Measurements from ENCODE around the gene DRD4. TPM values are rescaled to one million over a fixed set of nuclear protein-coding genes. Genes with fewer than 3 reads are reported as not detected.

DRD4 gene
- polyA plus RNA-seq, 3 donors = 0.13 TPM; not detected in 2

GRCh38 chr11:620935-621814 is 15.9 kb upstream of the DRD4 start:
- no peak overlapping the region for H3K9ac ChIP-seq (ENCODE audit: insufficient read depth, low read length, poor library complexity, severe bottlenecking)
- H3K27me3 ChIP-seq (ENCODE audit: control insufficient read depth in 2 of 2, insufficient read depth in 2 of 2, low read length in 2 of 2) = peaks cover 0 to 12% of the 10 kb centered on the region in 2 donors
- TF ChIP-seq CTCF (IDR thresholded peaks at IDR 0.05) = no peak
- no peak overlapping the region for H3K4me3 ChIP-seq (replicated peaks in 1 of 3; ENCODE audit: low read depth in 2 of 3, low read length in 3 of 3)
- H3K4me1 Mint-ChIP-seq = peaks cover 27% of the 10 kb centered on the region
- H3K4me3 Mint-ChIP-seq = no peak overlapping the region
- peaks cover 3% of the 10 kb centered on the region for H4K20me1 ChIP-seq (ENCODE audit: insufficient read depth, low read length)
- no peak overlapping the region for H3K27ac ChIP-seq (ENCODE audit: low read depth in 1 of 2, low read length in 2 of 2)
- H2AFZ ChIP-seq (ENCODE audit: insufficient read depth, low read depth, low read length, poor library complexity, severe bottlenecking) = no peak overlapping the region
- peaks cover 25 to 30% of the 10 kb centered on the region in 2 donors for H3K4me1 ChIP-seq (ENCODE audit: control insufficient read depth in 1 of 2, insufficient read depth in 2 of 2, low read length in 2 of 2)
- peaks cover 8 to 15% (median 14%) of the 10 kb centered on the region in 3 donors for H3K27me3 Mint-ChIP-seq (ENCODE audit: low read depth in 3 of 3)
- no peaks in the 10 kb centered on the region for H3K9me3 ChIP-seq (replicated peaks in 1 of 2; ENCODE audit: control insufficient read depth in 1 of 2, insufficient read depth in 1 of 2, low read length in 2 of 2)
- no peaks in the 10 kb centered on the region for H3K79me2 ChIP-seq (ENCODE audit: insufficient read depth, low read length)
- H3K36me3 Mint-ChIP-seq = peaks cover 0 to 23% of the 10 kb centered on the region in 2 donors
- H3K9me3 Mint-ChIP-seq = peaks cover 0 to under 1% (median 0%) of the 10 kb centered on the region in 7 donors
- peak overlapping the region; percentile 27 for H3K4me2 ChIP-seq (replicated peaks; ENCODE audit: extremely low read depth, low read length, poor library complexity, severe bottlenecking)
- intact Hi-C loops (cut with micrococcal nuclease) = no loop called here
- no peak overlapping the region for H3K27ac Mint-ChIP-seq
- WGBS (ENCODE audit: insufficient coverage) = 80% methylated on average over 39 of the region's 45 CpGs
- peaks cover 0 to 2% of the 10 kb centered on the region in 2 donors for H3K36me3 ChIP-seq (replicated peaks in 1 of 2; ENCODE audit: control insufficient read depth in 1 of 2, insufficient read depth in 2 of 2, low read length in 2 of 2)
- no peak for DNase-seq

GRCh38 chr11:621838-622237 is 15.2 kb upstream of the DRD4 start:
- no peaks in the 10 kb centered on the region for H3K79me2 ChIP-seq (ENCODE audit: insufficient read depth, low read length)
- H3K4me3 ChIP-seq (replicated peaks in 1 of 3; ENCODE audit: low read depth in 2 of 3, low read length in 3 of 3) = no peak overlapping the region
- TF ChIP-seq CTCF (IDR thresholded peaks at IDR 0.05) = no peak
- peaks cover 14 to 21% (median 21%) of the 10 kb centered on the region in 3 donors for H3K27me3 Mint-ChIP-seq (ENCODE audit: low read depth in 3 of 3)
- 92% methylated on average over 27 of the region's 27 CpGs for WGBS (ENCODE audit: insufficient coverage)
- peaks cover 0 to 5% (median 0%) of the 10 kb centered on the region in 7 donors for H3K9me3 Mint-ChIP-seq
- H3K27ac Mint-ChIP-seq = no peak overlapping the region
- H3K4me2 ChIP-seq (replicated peaks; ENCODE audit: extremely low read depth, low read length, poor library complexity, severe bottlenecking) = no peak overlapping the region
- intact Hi-C loops (cut with micrococcal nuclease) = no loop called here
- H3K4me3 Mint-ChIP-seq = no peak overlapping the region
- H4K20me1 ChIP-seq (ENCODE audit: insufficient read depth, low read length) = peaks cover 3% of the 10 kb centered on the region
- peaks cover 2 to 18% of the 10 kb centered on the region in 2 donors for H3K27me3 ChIP-seq (ENCODE audit: control insufficient read depth in 2 of 2, insufficient read depth in 2 of 2, low read length in 2 of 2)
- H3K27ac ChIP-seq (ENCODE audit: low read depth in 1 of 2, low read length in 2 of 2) = no peak overlapping the region
- peaks cover 0 to 2% of the 10 kb centered on the region in 2 donors for H3K36me3 ChIP-seq (replicated peaks in 1 of 2; ENCODE audit: control insufficient read depth in 1 of 2, insufficient read depth in 2 of 2, low read length in 2 of 2)
- no peak overlapping the region for H3K9ac ChIP-seq (ENCODE audit: insufficient read depth, low read length, poor library complexity, severe bottlenecking)
- peaks cover 18 to 24% of the 10 kb centered on the region in 2 donors for H3K4me1 ChIP-seq (ENCODE audit: control insufficient read depth in 1 of 2, insufficient read depth in 2 of 2, low read length in 2 of 2)
- H2AFZ ChIP-seq (ENCODE audit: insufficient read depth, low read depth, low read length, poor library complexity, severe bottlenecking) = no peak overlapping the region
- no peak for DNase-seq
- peaks cover 0 to 23% of the 10 kb centered on the region in 2 donors for H3K36me3 Mint-ChIP-seq
- peaks cover 21% of the 10 kb centered on the region for H3K4me1 Mint-ChIP-seq
- no peaks in the 10 kb centered on the region for H3K9me3 ChIP-seq (replicated peaks in 1 of 2; ENCODE audit: control insufficient read depth in 1 of 2, insufficient read depth in 1 of 2, low read length in 2 of 2)
